ENCODE measurements around the gene KCNQ2. TPM values are rescaled to one million over a fixed set of nuclear protein-coding genes. Genes with fewer than 3 reads are reported as not detected.

The KCNQ2 gene
- total and polyA plus RNA-seq, 10 of the 15 experiments (the other 5 are each of a cell fraction or from before 2014, with no cell fraction given) = 0.06 to 0.49 (median 0.26) TPM; not detected in 7

DNA sequence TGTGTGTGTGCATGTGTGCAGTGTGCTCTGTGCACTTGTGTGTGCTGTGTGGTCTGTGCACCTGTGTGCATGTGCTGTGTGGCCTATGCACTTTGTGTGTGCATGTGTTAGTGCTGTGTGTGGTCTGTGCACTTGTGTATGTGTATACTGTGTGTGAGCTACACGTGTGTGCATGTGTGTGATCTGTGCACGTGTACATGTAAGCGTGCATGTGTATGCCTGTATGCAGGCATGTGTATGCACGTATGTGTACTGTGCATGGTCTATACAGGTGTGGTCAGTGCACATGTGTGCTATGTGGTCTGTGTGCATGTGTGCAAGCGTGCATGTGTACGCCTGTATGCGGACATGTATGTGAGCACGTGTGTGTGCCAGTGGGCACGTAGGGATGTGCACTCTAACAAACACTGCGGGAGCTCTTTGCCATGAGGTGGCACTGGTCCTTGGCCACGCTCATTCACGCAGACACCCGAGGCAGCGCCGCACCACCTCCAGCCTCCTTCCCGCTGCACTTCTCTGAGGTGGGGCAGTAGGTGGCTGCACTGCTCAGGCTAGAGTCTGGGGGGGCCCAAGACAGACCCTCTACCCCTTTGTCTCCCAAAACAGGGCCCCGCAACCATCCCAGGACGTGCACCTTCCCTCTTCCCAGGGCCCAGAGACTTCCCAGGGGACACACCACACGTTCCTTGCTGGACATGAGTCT lies 68.9 kb downstream of the KCNQ2 start:
- H3K27me3 ChIP-seq (replicated peaks in 1 of 2; ENCODE audit: control insufficient read depth in 2 of 2, insufficient read depth in 2 of 2, low read length in 1 of 2) = no peaks in the 10 kb centered on the region
- RAD21 ChIA-PET (ENCODE audit: unreplicated experiment) = no interaction called here
- no TSS peak for BruUV-seq (replicated peaks)
- no peaks in the 10 kb centered on the region for H4K20me1 ChIP-seq (ENCODE audit: control insufficient read depth, insufficient read depth)
- in situ Hi-C loops (cut with MboI) (no loop called here), intact Hi-C loops (cut with micrococcal nuclease; ENCODE audit: unreplicated experiment) (no loop called here)
- no peak for DNase-seq (ENCODE audit: low read depth, low spot score)
- no peak overlapping the region for H3K4me2 ChIP-seq (ENCODE audit: control insufficient read depth, insufficient read depth)
- 50% methylated on average over 19 of the region's 19 CpGs for WGBS (ENCODE audit: insufficient coverage, insufficient replicate concordance, low lambda C conversion rate, missing lambda C conversion rate)
- no peak for ATAC-seq
- no peak overlapping the region for H3K9ac ChIP-seq (ENCODE audit: control insufficient read depth, insufficient read depth, low read length)
- SMC1A ChIA-PET (ENCODE audit: uncharacterized antibody, unreplicated experiment) = no interaction called here
- POLR2A ChIA-PET = no interaction called here
- no peaks in the 10 kb centered on the region for H3K9me3 ChIP-seq (replicated peaks; ENCODE audit: control insufficient read depth, insufficient read depth, low read length)
- no peaks in the 10 kb centered on the region for H3K4me1 ChIP-seq (ENCODE audit: control insufficient read depth, insufficient read depth, low read length)
- TF ChIP-seq SMARCA5 (IDR thresholded peaks at IDR 0.05) = no peak
- TF ChIP-seq, protein P1, sequence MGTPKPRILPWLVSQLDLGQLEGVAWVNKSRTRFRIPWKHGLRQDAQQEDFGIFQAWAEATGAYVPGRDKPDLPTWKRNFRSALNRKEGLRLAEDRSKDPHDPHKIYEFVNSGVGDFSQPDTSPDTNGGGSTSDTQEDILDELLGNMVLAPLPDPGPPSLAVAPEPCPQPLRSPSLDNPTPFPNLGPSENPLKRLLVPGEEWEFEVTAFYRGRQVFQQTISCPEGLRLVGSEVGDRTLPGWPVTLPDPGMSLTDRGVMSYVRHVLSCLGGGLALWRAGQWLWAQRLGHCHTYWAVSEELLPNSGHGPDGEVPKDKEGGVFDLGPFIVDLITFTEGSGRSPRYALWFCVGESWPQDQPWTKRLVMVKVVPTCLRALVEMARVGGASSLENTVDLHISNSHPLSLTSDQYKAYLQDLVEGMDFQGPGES (IDR thresholded peaks at IDR 0.05) = no peak
- CTCF ChIA-PET = no interaction called here
- H2AFZ ChIP-seq (ENCODE audit: control insufficient read depth, low read depth, low read length) = no peak overlapping the region
- no peaks in the 10 kb centered on the region for H3K36me3 ChIP-seq (ENCODE audit: control insufficient read depth in 2 of 2, insufficient read depth in 2 of 2, low read length in 1 of 2)
- no peak overlapping the region for H3K27ac ChIP-seq (ENCODE audit: control insufficient read depth, insufficient read depth)
- FAIRE-seq = no peak
- no peak overlapping the region for H3K4me3 ChIP-seq
- no peaks in the 10 kb centered on the region for H3K79me2 ChIP-seq (ENCODE audit: control insufficient read depth, insufficient read depth, low read length)

DNA sequence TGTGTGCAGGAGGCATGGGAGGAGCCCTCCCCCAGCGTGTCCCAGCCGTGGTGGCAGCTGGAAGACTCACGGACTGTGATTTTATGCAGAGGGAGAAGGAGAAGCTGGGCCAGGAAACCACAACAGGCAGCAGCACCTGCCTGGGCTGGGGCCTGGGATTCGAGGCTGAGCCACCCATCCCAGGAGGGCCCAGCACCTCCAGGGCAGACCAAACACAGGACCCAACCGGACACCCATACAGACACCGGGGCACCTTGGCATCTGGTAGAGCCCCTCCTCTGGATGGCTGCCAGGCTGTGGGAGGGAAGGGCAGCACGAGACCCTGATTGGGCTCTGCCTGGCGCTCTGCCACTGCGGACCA lies 69.6 kb downstream of the KCNQ2 start:
- ChIA-PET RAD21 (ENCODE audit: unreplicated experiment) (no interaction called here), CTCF (no interaction called here), POLR2A (no interaction called here), SMC1A (ENCODE audit: uncharacterized antibody, unreplicated experiment) (no interaction called here)
- no peak overlapping the region for H3K4me3 ChIP-seq
- no peak overlapping the region for H2AFZ ChIP-seq (ENCODE audit: control insufficient read depth, low read depth, low read length)
- no peaks in the 10 kb centered on the region for H3K27me3 ChIP-seq (replicated peaks in 1 of 2; ENCODE audit: control insufficient read depth in 2 of 2, insufficient read depth in 2 of 2, low read length in 1 of 2)
- BruUV-seq (replicated peaks) = no TSS peak
- no peak overlapping the region for H3K27ac ChIP-seq (ENCODE audit: control insufficient read depth, insufficient read depth)
- in situ Hi-C loops (cut with MboI) (no loop called here), intact Hi-C loops (cut with micrococcal nuclease; ENCODE audit: unreplicated experiment) (no loop called here)
- no peak for DNase-seq (ENCODE audit: low read depth, low spot score)
- 33% methylated on average over 8 of the region's 9 CpGs for WGBS (ENCODE audit: insufficient coverage, insufficient replicate concordance, low lambda C conversion rate, missing lambda C conversion rate)
- H3K9me3 ChIP-seq (replicated peaks; ENCODE audit: control insufficient read depth, insufficient read depth, low read length) = no peaks in the 10 kb centered on the region
- H3K4me2 ChIP-seq (ENCODE audit: control insufficient read depth, insufficient read depth) = no peak overlapping the region
- no peaks in the 10 kb centered on the region for H3K4me1 ChIP-seq (ENCODE audit: control insufficient read depth, insufficient read depth, low read length)
- no peak for ATAC-seq
- no peaks in the 10 kb centered on the region for H3K79me2 ChIP-seq (ENCODE audit: control insufficient read depth, insufficient read depth, low read length)
- no peak overlapping the region for H3K9ac ChIP-seq (ENCODE audit: control insufficient read depth, insufficient read depth, low read length)
- no peaks in the 10 kb centered on the region for H4K20me1 ChIP-seq (ENCODE audit: control insufficient read depth, insufficient read depth)
- no peaks in the 10 kb centered on the region for H3K36me3 ChIP-seq (ENCODE audit: control insufficient read depth in 2 of 2, insufficient read depth in 2 of 2, low read length in 1 of 2)
- no peak for FAIRE-seq
- no peak for TF ChIP-seq MYB (IDR thresholded peaks at IDR 0.05; ENCODE audit: borderline replicate concordance, low read depth, low read length)
- no peak for TF ChIP-seq YY1 (IDR thresholded peaks at IDR 0.05; ENCODE audit: low read depth, low read length)
- TF ChIP-seq, protein P2, sequence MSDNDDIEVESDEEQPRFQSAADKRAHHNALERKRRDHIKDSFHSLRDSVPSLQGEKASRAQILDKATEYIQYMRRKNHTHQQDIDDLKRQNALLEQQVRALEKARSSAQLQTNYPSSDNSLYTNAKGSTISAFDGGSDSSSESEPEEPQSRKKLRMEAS (IDR thresholded peaks at IDR 0.05; ENCODE audit: low read depth, low read length) = no peak
- TF ChIP-seq IKZF2 (IDR thresholded peaks at IDR 0.05) = no peak
- TF ChIP-seq MXI1 (IDR thresholded peaks at IDR 0.05; ENCODE audit: low read depth, low read length) = no peak
- TF ChIP-seq SREBF1 (IDR thresholded peaks at IDR 0.05; ENCODE audit: low read length) = no peak
- TF ChIP-seq, protein P3, sequence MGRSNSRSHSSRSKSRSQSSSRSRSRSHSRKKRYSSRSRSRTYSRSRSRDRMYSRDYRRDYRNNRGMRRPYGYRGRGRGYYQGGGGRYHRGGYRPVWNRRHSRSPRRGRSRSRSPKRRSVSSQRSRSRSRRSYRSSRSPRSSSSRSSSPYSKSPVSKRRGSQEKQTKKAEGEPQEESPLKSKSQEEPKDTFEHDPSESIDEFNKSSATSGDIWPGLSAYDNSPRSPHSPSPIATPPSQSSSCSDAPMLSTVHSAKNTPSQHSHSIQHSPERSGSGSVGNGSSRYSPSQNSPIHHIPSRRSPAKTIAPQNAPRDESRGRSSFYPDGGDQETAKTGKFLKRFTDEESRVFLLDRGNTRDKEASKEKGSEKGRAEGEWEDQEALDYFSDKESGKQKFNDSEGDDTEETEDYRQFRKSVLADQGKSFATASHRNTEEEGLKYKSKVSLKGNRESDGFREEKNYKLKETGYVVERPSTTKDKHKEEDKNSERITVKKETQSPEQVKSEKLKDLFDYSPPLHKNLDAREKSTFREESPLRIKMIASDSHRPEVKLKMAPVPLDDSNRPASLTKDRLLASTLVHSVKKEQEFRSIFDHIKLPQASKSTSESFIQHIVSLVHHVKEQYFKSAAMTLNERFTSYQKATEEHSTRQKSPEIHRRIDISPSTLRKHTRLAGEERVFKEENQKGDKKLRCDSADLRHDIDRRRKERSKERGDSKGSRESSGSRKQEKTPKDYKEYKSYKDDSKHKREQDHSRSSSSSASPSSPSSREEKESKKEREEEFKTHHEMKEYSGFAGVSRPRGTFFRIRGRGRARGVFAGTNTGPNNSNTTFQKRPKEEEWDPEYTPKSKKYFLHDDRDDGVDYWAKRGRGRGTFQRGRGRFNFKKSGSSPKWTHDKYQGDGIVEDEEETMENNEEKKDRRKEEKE (IDR thresholded peaks at IDR 0.05) = no peak
- no peak for TF ChIP-seq TCF12 (IDR thresholded peaks at IDR 0.05; ENCODE audit: low read depth, low read length)
